HCT116 (cell line): Measurements from ENCODE around the gene AGPAT2. TPM values are rescaled to one million over a fixed set of nuclear protein-coding genes. Genes with fewer than 3 reads are reported as not detected.

ENCODE experiments used
- ATAC-seq: fragments of 200-7000 bp; cut with Tn5 transposase; 2 replicates; pipeline ENCODE4 v1.9.1; 2020; ENCODE audit warnings: mild to moderate bottlenecking, moderate library complexity
- BruUV-seq: library from RNA; stranded (reverse); fragments of 400-500 nt; replicated peaks from 2 replicates; lab custom pipeline; 2021; lab: Mats Ljungman, UMichigan
- CTCF ChIA-PET: fragments of 300-600 bp; sonication (Branson Sonifier 250); formaldehyde crosslinking; loops from one replicate; lab custom pipeline; 2021; ENCODE audit warnings: antibody characterized with exemption; lab: Charles Lee
- POLR2A ChIA-PET: fragments of 300-600, 350-600 bp; sonication (Branson Sonifier 250); formaldehyde crosslinking; loops from one replicate; lab custom pipeline; 2021; ENCODE audit warnings: antibody characterized with exemption; lab: Charles Lee
- RAD21 ChIA-PET, 2 experiments: fragments of 300-600 bp; sonication (Branson Sonifier 250); formaldehyde crosslinking; loops; one replicate each; lab custom pipeline; 2023; ENCODE audit warnings: low total read pairs in 2 of 2; ENCODE audit not compliant: uncharacterized antibody in 2 of 2, unreplicated experiment in 2 of 2, low non-redundant PET in 1 of 2; lab: Charles Lee
- DNase-seq: peaks from one replicate; pipeline ENCODE4 v3.0.0-alpha.2; 2010; ENCODE audit warnings: low read depth, low spot score
- H2AFZ ChIP-seq: fragments of 200-600 bp; shearing (Covaris generic), sonication (generic); 2 replicates; pipeline ENCODE4 v1.6.1; 2017; ENCODE audit warnings: low read depth, mixed run types, mixed read lengths, antibody characterized with exemption, low read length; ENCODE audit not compliant: poor library complexity, severe bottlenecking
- H3K27ac ChIP-seq: 2 replicates; pipeline ENCODE4 v1.5.1; 2012; ENCODE audit warnings: low read depth, low read length
- H3K27me3 ChIP-seq: fragments of 200-600 bp; sonication (generic); 2 replicates; pipeline ENCODE4 v1.6.1; 2016; ENCODE audit warnings: mixed run types, low read length, mixed read lengths; ENCODE audit not compliant: insufficient read depth
- H3K36me3 ChIP-seq, 2 experiments: fragments of 200-500 bp in 1 of 2; fragments of 200-600 bp in 1 of 2; sonication (Bioruptor generic) in 1 of 2; sonication (generic) in 1 of 2; 2 replicates each; pipeline versions ENCODE4 v1.5.1 to v1.6.1; 2014 to 2016; ENCODE audit warnings: low read length in 2 of 2, inconsistent platforms in 1 of 2, mixed read lengths in 1 of 2, mixed run types in 1 of 2; ENCODE audit not compliant: insufficient read depth in 2 of 2, control insufficient read depth in 1 of 2
- H3K4me1 ChIP-seq, 2 experiments: fragments of 200-600 bp in 1 of 2; sonication (generic) in 1 of 2; 2 replicates each; pipeline versions ENCODE4 v1.5.1 to v1.6.1; 2012 to 2017; ENCODE audit warnings: low read length in 2 of 2, inconsistent platforms in 1 of 2, mild to moderate bottlenecking in 1 of 2, mixed read lengths in 1 of 2, mixed run types in 1 of 2, moderate library complexity in 1 of 2; ENCODE audit not compliant: insufficient read depth in 2 of 2, control insufficient read depth in 1 of 2
- H3K4me2 ChIP-seq: fragments of 200-600 bp; sonication (generic); 2 replicates; pipeline ENCODE4 v1.6.1; 2017; ENCODE audit warnings: mixed run types, low read length, mixed read lengths
- H3K4me3 ChIP-seq, 2 experiments: fragments of 200-600 bp in 1 of 2; sonication (generic) in 1 of 2; replicated peaks in 1 of 2; 2 replicates each; pipeline ENCODE4 v1.5.1; 2011 to 2016; ENCODE audit warnings: low read length in 2 of 2, control low read depth in 1 of 2, low read depth in 1 of 2, mild to moderate bottlenecking in 1 of 2, mixed read lengths in 1 of 2, mixed run types in 1 of 2
- H3K79me2 ChIP-seq: fragments of 200-600 bp; sonication (generic); 2 replicates; pipeline ENCODE4 v1.6.1; 2017; ENCODE audit warnings: mild to moderate bottlenecking, mixed run types, low read length, moderate library complexity, mixed read lengths; ENCODE audit not compliant: insufficient read depth
- H3K9ac ChIP-seq: fragments of 200-600 bp; sonication (generic); 2 replicates; pipeline ENCODE4 v1.6.1; 2016; ENCODE audit warnings: low read length, mixed read lengths
- H3K9me2 ChIP-seq: fragments of 200-600 bp; sonication (generic), shearing (Covaris generic); 2 replicates; pipeline ENCODE4 v1.6.1; 2017; ENCODE audit warnings: mixed run types, mild to moderate bottlenecking, moderate library complexity; ENCODE audit not compliant: insufficient read depth
- H3K9me3 ChIP-seq, 2 experiments: fragments of 200-500 bp in 1 of 2; fragments of 200-600 bp in 1 of 2; sonication (Bioruptor generic) in 1 of 2; sonication (generic) in 1 of 2; 2 replicates each; pipeline ENCODE4 v1.6.1; 2014 to 2017; ENCODE audit warnings: low read length in 2 of 2, mixed read lengths in 2 of 2, inconsistent platforms in 1 of 2, low read depth in 1 of 2, mild to moderate bottlenecking in 1 of 2, mixed run types in 1 of 2, moderate library complexity in 1 of 2; ENCODE audit not compliant: control insufficient read depth in 1 of 2, insufficient read depth in 1 of 2
- H4K20me1 ChIP-seq: fragments of 200-600 bp; sonication (generic), shearing (Covaris generic); 2 replicates; pipeline ENCODE4 v1.6.1; 2017; ENCODE audit warnings: mixed run types, mild to moderate bottlenecking, moderate library complexity; ENCODE audit not compliant: insufficient read depth
- ATF3 ChIP-seq: IDR thresholded peaks from 2 replicates; pipeline ENCODE4 v1.6.1; 2012
- CEBPB ChIP-seq: IDR thresholded peaks from 2 replicates; pipeline ENCODE4 v1.6.1; 2012; ENCODE audit warnings: low read depth
- EZH2 ChIP-seq: fragments of 200-600 bp; sonication (generic); IDR thresholded peaks from 2 replicates; pipeline ENCODE4 v1.6.1; 2017; ENCODE audit warnings: antibody characterized with exemption, mixed run types
- EZH2phosphoT487 ChIP-seq: fragments of 200-600 bp; IDR thresholded peaks from 2 replicates; pipeline ENCODE4 v1.6.1; 2018; ENCODE audit warnings: antibody characterized with exemption, borderline replicate concordance
- JUND ChIP-seq: IDR thresholded peaks from 2 replicates; pipeline ENCODE4 v1.6.1; 2012
- POLR2A ChIP-seq: IDR thresholded peaks from 2 replicates; pipeline ENCODE4 v1.7.0; 2011; ENCODE audit warnings: borderline replicate concordance; ENCODE audit not compliant: insufficient read depth, insufficient read length; ENCODE audit errors: extremely low read depth
- POLR2AphosphoS5 ChIP-seq: IDR thresholded peaks from 2 replicates; pipeline ENCODE4 v1.6.1; 2011; ENCODE audit warnings: mild to moderate bottlenecking, low read depth, low read length, moderate library complexity
- RAD21 ChIP-seq: IDR thresholded peaks from 2 replicates; pipeline ENCODE4 v1.6.1; 2012; ENCODE audit warnings: low read depth, mild to moderate bottlenecking
- SRF ChIP-seq: IDR thresholded peaks from 2 replicates; pipeline ENCODE4 v1.6.1; 2012; ENCODE audit warnings: low read depth
- TCF7L2 ChIP-seq: IDR thresholded peaks from 2 replicates; pipeline ENCODE4 v1.7.0; 2011; ENCODE audit warnings: borderline replicate concordance, inconsistent platforms; ENCODE audit not compliant: insufficient read depth, insufficient read length; ENCODE audit errors: extremely low read depth
- intact Hi-C: fragments of 100-400 bp; cut with micrococcal nuclease; formaldehyde crosslinking; loops from 2 replicates; pipeline ENCODE4 v1.10.0; 2022
- total RNA-seq: library from RNA; stranded (reverse); gene quantifications from one replicate; pipeline ENCODE4 v1.2.1, GENCODE V29; 2021; ENCODE audit not compliant: unreplicated experiment

Gene AGPAT2
- total RNA-seq, 1 experiment from 2014 or later = 86.0 TPM

GRCh38 chr9:136703276-136703860 lies 16.1 kb upstream of the AGPAT2 start:
- TF ChIP-seq EZH2 = no peak
- TF ChIP-seq ATF3 = no peak
- TF ChIP-seq SRF = no peak
- TF ChIP-seq POLR2A = no peak
- TF ChIP-seq CEBPB = no peak
- TF ChIP-seq JUND = no peak
- TF ChIP-seq TCF7L2 = no peak
- no peak for TF ChIP-seq EZH2phosphoT487
- TF ChIP-seq POLR2AphosphoS5 = no peak
- TF ChIP-seq, all 23 proteins: peak for 0

GRCh38 chr9:136701668-136702053 lies 14.4 kb upstream of the AGPAT2 start:
- no peaks in the 10 kb centered on the region for H4K20me1 ChIP-seq
- DNase-seq (no peak), ATAC-seq (no peak)
- POLR2A ChIA-PET = no interaction called here
- BruUV-seq = no TSS peak
- H3K27ac ChIP-seq = no peak overlapping the region
- CTCF ChIA-PET = interaction anchor here (1.4 kb wide), 1 partner anchor 27 kb away, joined by 3 read pairs; no protein-coding TSS in a partner anchor
- no peaks in the 10 kb centered on the region for H3K36me3 ChIP-seq
- H3K4me3 ChIP-seq = no peak overlapping the region
- H3K4me1 ChIP-seq = peaks cover 2 to 35% of the 10 kb centered on the region in 2 experiments; a peak in 3 of 4 replicates
- no peak for TF ChIP-seq RAD21
- intact Hi-C loops = no loop called here
- no peaks in the 10 kb centered on the region for H3K9me2 ChIP-seq
- RAD21 ChIA-PET = no interaction called here
- no peaks in the 10 kb centered on the region for H3K9me3 ChIP-seq
- H3K4me2 ChIP-seq = no peak overlapping the region
- no peak overlapping the region for H3K9ac ChIP-seq
- H3K79me2 ChIP-seq = no peaks in the 10 kb centered on the region
- H3K27me3 ChIP-seq = no peaks in the 10 kb centered on the region
- no peak overlapping the region for H2AFZ ChIP-seq

More at GRCh38 chr9:136703276-136703860, 16.1 kb upstream of the AGPAT2 start:
- H3K4me3 ChIP-seq = no peak overlapping the region
- intact Hi-C loops = no loop called here
- peaks cover 0 to 30% of the 10 kb centered on the region in 2 experiments; a peak in 2 of 4 replicates for H3K4me1 ChIP-seq
- no TSS peak for BruUV-seq
- ATAC-seq (no peak), DNase-seq (no peak)
- no peaks in the 10 kb centered on the region for H3K27me3 ChIP-seq
- no peaks in the 10 kb centered on the region for H3K9me3 ChIP-seq
- H3K27ac ChIP-seq = no peak overlapping the region
- ChIA-PET CTCF (interaction anchor here (1.4 to 2.7 kb wide), 2 partner anchors 10 to 25 kb away, joined by 3 to 11 read pairs; no protein-coding TSS in a partner anchor), RAD21 (no interaction called here), POLR2A (interaction anchor here (1.2 kb wide), 1 partner anchor 26 kb away, joined by 4 read pairs; no protein-coding TSS in a partner anchor)
- no peak overlapping the region for H3K9ac ChIP-seq
- H3K9me2 ChIP-seq = no peaks in the 10 kb centered on the region
- no peak overlapping the region for H2AFZ ChIP-seq
- no peaks in the 10 kb centered on the region for H3K36me3 ChIP-seq
- no peaks in the 10 kb centered on the region for H4K20me1 ChIP-seq
- H3K79me2 ChIP-seq = no peaks in the 10 kb centered on the region
- no peak overlapping the region for H3K4me2 ChIP-seq
